ENCODE measurements around the gene GPANK1. TPM values are rescaled to one million over a fixed set of nuclear protein-coding genes. Genes with fewer than 3 reads are reported as not detected.

GPANK1 gene
- total and polyA plus RNA-seq, 10 of the 15 experiments (the other 5 are each of a cell fraction or from before 2014, with no cell fraction given): 11.7 to 36.3 (median 17.5) TPM

DNA sequence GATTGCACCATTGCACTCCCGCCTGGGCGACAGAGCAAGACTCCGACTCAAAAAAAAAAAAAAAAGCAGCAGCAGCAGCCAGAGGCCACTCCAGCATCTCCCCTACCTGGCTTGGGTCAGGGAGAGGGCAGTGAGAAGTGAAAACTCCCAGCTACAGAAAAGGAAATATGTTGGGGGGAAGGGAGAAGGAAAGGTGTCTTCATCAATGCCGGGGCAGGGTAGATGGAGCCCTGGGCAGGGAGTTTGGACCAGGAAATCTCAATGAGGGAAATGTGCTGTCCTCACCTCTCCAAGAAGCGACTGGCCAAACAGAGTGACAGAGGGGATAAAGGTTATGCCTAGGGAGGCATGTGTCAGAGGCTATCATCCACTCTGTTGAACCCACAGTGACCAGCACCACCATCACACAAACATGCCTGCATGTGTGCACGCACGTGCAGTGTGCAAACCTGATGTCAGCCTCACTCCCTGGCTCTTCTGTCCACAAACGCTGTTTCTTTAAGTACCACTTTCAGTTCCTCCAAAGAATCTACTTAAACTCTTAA is 50.6 kb downstream of the GPANK1 start (continued):
- TF ChIP-seq SPI1 (IDR thresholded peaks at IDR 0.05; ENCODE audit: borderline replicate concordance, insufficient read depth, low read depth, low read length): peak; percentile 91
- TF ChIP-seq IRF4 (IDR thresholded peaks at IDR 0.05; ENCODE audit: low read depth, low read length): peak; percentile 86
- TF ChIP-seq CBX3 (IDR thresholded peaks at IDR 0.05; ENCODE audit: borderline replicate concordance, low read depth): no peak
- no peak for TF ChIP-seq RAD51 (IDR thresholded peaks at IDR 0.05)
- TF ChIP-seq SREBF1 (IDR thresholded peaks at IDR 0.05; ENCODE audit: low read length): no peak
- TF ChIP-seq SMAD5 (IDR thresholded peaks at IDR 0.05; ENCODE audit: low read depth): no peak
- TF ChIP-seq, protein P1, sequence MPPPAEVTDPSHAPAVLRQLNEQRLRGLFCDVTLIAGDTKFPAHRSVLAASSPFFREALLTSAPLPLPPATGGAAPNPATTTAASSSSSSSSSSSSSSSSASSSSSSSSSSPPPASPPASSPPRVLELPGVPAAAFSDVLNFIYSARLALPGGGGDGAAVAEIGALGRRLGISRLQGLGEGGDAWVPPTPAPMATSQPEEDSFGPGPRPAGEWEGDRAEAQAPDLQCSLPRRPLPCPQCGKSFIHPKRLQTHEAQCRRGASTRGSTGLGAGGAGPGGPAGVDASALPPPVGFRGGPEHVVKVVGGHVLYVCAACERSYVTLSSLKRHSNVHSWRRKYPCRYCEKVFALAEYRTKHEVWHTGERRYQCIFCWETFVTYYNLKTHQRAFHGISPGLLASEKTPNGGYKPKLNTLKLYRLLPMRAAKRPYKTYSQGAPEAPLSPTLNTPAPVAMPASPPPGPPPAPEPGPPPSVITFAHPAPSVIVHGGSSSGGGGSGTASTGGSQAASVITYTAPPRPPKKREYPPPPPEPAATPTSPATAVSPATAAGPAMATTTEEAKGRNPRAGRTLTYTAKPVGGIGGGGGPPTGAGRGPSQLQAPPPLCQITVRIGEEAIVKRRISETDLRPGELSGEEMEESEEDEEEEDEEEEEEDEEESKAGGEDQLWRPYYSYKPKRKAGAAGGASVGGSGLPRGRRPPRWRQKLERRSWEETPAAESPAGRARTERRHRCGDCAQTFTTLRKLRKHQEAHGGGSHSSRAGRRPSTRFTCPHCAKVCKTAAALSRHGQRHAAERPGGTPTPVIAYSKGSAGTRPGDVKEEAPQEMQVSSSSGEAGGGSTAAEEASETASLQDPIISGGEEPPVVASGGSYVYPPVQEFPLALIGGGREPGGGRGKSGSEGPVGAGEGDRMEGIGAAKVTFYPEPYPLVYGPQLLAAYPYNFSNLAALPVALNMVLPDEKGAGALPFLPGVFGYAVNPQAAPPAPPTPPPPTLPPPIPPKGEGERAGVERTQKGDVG (CRISPR knock-in tag; IDR thresholded peaks at IDR 0.05): no peak
- no peak; the same call in 1 of the 2 replicates for TF ChIP-seq RELB (IDR thresholded peaks at IDR 0.05; ENCODE audit: low read depth)
- no peak for TF ChIP-seq SIX5 (IDR thresholded peaks at IDR 0.05; ENCODE audit: low read depth, low read length, severe bottlenecking)
- no peak for TF ChIP-seq SMC3 (IDR thresholded peaks at IDR 0.05; ENCODE audit: borderline replicate concordance, low read length)
- no peak for TF ChIP-seq STAT1 (conservative IDR thresholded peaks at IDR 0.05)
- peak; percentile 45; the same call in 1 of the 2 replicates for TF ChIP-seq NRF1 (conservative IDR thresholded peaks at IDR 0.05; ENCODE audit: low read depth, low read length)
- TF ChIP-seq ATF7 (IDR thresholded peaks at IDR 0.05; ENCODE audit: low read depth): peak; percentile 43; the same call in 1 of the 2 replicates
- no peak for TF ChIP-seq SP1 (IDR thresholded peaks at IDR 0.05; ENCODE audit: low read depth, low read length)
- TF ChIP-seq POLR2A (IDR thresholded peaks at IDR 0.05; ENCODE audit: low read depth, low read length): 0 out of 2 replicates have a peak, but pooled peaks have one; percentile 40
- peak; percentile 50; the same call in 1 of the 2 replicates for TF ChIP-seq HDGF (IDR thresholded peaks at IDR 0.05)
- no peak for TF ChIP-seq E2F8 (IDR thresholded peaks at IDR 0.05; ENCODE audit: low read depth, partially characterized antibody)
- TF ChIP-seq CBX5 (IDR thresholded peaks at IDR 0.05; ENCODE audit: low read depth): no peak
- TF ChIP-seq, protein P2, sequence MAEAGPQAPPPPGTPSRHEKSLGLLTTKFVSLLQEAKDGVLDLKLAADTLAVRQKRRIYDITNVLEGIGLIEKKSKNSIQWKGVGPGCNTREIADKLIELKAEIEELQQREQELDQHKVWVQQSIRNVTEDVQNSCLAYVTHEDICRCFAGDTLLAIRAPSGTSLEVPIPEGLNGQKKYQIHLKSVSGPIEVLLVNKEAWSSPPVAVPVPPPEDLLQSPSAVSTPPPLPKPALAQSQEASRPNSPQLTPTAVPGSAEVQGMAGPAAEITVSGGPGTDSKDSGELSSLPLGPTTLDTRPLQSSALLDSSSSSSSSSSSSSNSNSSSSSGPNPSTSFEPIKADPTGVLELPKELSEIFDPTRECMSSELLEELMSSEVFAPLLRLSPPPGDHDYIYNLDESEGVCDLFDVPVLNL (IDR thresholded peaks at IDR 0.05; ENCODE audit: low read depth, low read length): no peak
- TF ChIP-seq, protein P3, sequence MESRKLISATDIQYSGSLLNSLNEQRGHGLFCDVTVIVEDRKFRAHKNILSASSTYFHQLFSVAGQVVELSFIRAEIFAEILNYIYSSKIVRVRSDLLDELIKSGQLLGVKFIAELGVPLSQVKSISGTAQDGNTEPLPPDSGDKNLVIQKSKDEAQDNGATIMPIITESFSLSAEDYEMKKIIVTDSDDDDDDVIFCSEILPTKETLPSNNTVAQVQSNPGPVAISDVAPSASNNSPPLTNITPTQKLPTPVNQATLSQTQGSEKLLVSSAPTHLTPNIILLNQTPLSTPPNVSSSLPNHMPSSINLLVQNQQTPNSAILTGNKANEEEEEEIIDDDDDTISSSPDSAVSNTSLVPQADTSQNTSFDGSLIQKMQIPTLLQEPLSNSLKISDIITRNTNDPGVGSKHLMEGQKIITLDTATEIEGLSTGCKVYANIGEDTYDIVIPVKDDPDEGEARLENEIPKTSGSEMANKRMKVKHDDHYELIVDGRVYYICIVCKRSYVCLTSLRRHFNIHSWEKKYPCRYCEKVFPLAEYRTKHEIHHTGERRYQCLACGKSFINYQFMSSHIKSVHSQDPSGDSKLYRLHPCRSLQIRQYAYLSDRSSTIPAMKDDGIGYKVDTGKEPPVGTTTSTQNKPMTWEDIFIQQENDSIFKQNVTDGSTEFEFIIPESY (IDR thresholded peaks at IDR 0.05): no peak
- no peak for TF ChIP-seq ZNF384 (IDR thresholded peaks at IDR 0.05; ENCODE audit: borderline replicate concordance, low read depth, low read length)

All from GM12878 (cell line).